CD4-positive, CD25-positive, alpha-beta regulatory T cell (primary cell): ENCODE measurements around the gene SSBP4. TPM values are rescaled to one million over a fixed set of nuclear protein-coding genes. Genes with fewer than 3 reads are reported as not detected.

ENCODE experiments used
- ATAC-seq, 2 donors: fragments of 150-1000 bp; cut with Tn5 transposase; one replicate each; pipeline ENCODE4 v1.10.0; 2021; ENCODE audit warnings: low read depth in 2 of 2, moderate number of reproducible peaks in 2 of 2, moderate library complexity in 1 of 2
- DNase-seq, 3 donors: peaks; one replicate each; pipeline versions ENCODE4 v3.0.0 to v3.0.0-alpha.2; 2012 to 2022; ENCODE audit warnings: mixed read lengths in 1 of 3
- H3K27ac ChIP-seq: one replicate; pipeline ENCODE4 v1.7.0; 2013; ENCODE audit warnings: mild to moderate bottlenecking, low read length; ENCODE audit not compliant: insufficient read depth, poor library complexity, severe bottlenecking
- H3K27me3 ChIP-seq: one replicate; pipeline ENCODE4 v1.7.0; 2013; ENCODE audit warnings: low read length; ENCODE audit not compliant: control insufficient read depth, insufficient read depth
- H3K36me3 ChIP-seq: one replicate; pipeline ENCODE4 v1.7.0; 2013; ENCODE audit warnings: mild to moderate bottlenecking, low read length, moderate library complexity; ENCODE audit not compliant: control insufficient read depth, insufficient read depth
- H3K4me1 ChIP-seq: 2 replicates; pipeline ENCODE4 v1.7.0; 2013; ENCODE audit warnings: mild to moderate bottlenecking, low read length; ENCODE audit not compliant: insufficient read depth, control insufficient read depth, poor library complexity, severe bottlenecking
- H3K4me3 ChIP-seq: one replicate; pipeline ENCODE4 v1.7.0; 2013; ENCODE audit warnings: low read depth, mild to moderate bottlenecking, low read length, moderate library complexity
- H3K9me3 ChIP-seq, 2 experiments: 1 replicate in 1 of 2; 2 replicates in 1 of 2; pipeline ENCODE4 v1.7.0; 2013; ENCODE audit warnings: low read length in 2 of 2, mild to moderate bottlenecking in 1 of 2, moderate library complexity in 1 of 2; ENCODE audit not compliant: control insufficient read depth in 2 of 2
- H3K27ac Mint-ChIP-seq, 3 donors: one replicate each; pipeline ENCODE4 v1.8.0; 2020 to 2022; ENCODE audit warnings: mild to moderate bottlenecking in 3 of 3, mixed read lengths in 3 of 3, moderate library complexity in 2 of 3
- H3K27me3 Mint-ChIP-seq: one replicate; pipeline ENCODE4 v1.8.0; 2022; ENCODE audit warnings: mild to moderate bottlenecking, mixed read lengths
- H3K36me3 Mint-ChIP-seq: one replicate; pipeline ENCODE4 v1.8.0; 2020; ENCODE audit warnings: mixed read lengths
- H3K4me1 Mint-ChIP-seq, 4 donors: one replicate each; pipeline ENCODE4 v1.8.0; 2020 to 2022; ENCODE audit warnings: mixed read lengths in 4 of 4, mild to moderate bottlenecking in 1 of 4
- H3K4me3 Mint-ChIP-seq, 4 donors: one replicate each; pipeline ENCODE4 v1.8.0; 2020 to 2022; ENCODE audit warnings: mild to moderate bottlenecking in 4 of 4, mixed read lengths in 4 of 4, moderate library complexity in 3 of 4
- H3K9me3 Mint-ChIP-seq, 7 donors: one replicate each; pipeline ENCODE4 v1.8.0; 2020 to 2022; ENCODE audit warnings: mixed read lengths in 7 of 7, mild to moderate bottlenecking in 3 of 7, moderate library complexity in 2 of 7
- polyA plus RNA-seq, 4 donors: library from polyadenylated mRNA; unstranded; fragments of 300-500 nt; fragmentation: Illumina TruSeq; gene quantifications; one replicate each; pipeline ENCODE4 v1.2.3, GENCODE V29; 2021
- total RNA-seq: library from RNA; stranded (reverse); gene quantifications from one replicate; pipeline ENCODE4 v1.2.3, GENCODE V29; 2022

Gene SSBP4
- total and polyA plus RNA-seq, 5 donors from 2014 or later: 47.3 to 97.9 (median 82.3) TPM

DNA sequence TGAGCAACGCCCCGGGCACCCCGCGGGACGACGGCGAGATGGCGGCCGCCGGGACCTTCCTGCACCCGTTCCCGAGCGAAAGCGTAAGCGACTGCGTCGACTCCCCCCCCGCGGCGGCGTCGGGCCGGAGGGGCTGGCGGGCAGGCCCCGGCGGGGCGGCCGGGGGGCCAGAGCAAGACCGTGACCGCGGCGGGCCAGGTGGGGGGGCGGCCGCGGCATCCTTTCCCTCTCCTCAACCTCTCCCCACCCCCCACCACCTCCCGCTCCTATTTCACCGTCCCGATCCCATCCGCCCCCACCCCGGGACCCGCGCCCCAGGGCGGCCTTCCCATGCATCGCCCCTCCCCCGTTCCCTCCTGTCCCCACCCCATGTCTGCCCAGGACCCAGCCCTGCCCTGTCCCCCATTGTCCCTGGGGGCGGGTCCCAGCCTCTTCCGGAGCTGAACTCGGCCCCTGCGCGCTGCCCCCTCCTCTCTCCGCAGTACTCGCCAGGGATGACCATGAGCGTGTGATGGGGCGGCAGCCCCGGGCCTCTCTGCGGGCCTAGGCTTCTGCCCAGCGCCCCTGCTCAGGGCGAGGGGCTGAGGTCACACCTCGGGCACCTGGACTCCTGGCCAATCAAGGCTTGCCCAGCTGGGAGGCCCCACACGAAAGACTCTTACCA lies 14.7 kb downstream of the SSBP4 start:
- H3K4me1 ChIP-seq: peaks cover 49% of the 10 kb centered on the region
- Mint-ChIP-seq H3K4me1 (peaks cover 0 to 27% (median 1%) of the 10 kb centered on the region in 4 donors), H3K36me3 (no peaks in the 10 kb centered on the region), H3K27ac (peak overlapping the region in 2 of 3 donors; percentile 15 to 84), H3K4me3 (peak overlapping the region; percentile 68 to 88 (median 70)), H3K9me3 (no peaks in the 10 kb centered on the region), H3K27me3 (no peaks in the 10 kb centered on the region)
- no peaks in the 10 kb centered on the region for H3K9me3 ChIP-seq
- ATAC-seq (no peak), DNase-seq (no peak)
- no peak overlapping the region for H3K4me3 ChIP-seq
- no peaks in the 10 kb centered on the region for H3K36me3 ChIP-seq
- no peaks in the 10 kb centered on the region for H3K27me3 ChIP-seq
- no peak overlapping the region for H3K27ac ChIP-seq

DNA sequence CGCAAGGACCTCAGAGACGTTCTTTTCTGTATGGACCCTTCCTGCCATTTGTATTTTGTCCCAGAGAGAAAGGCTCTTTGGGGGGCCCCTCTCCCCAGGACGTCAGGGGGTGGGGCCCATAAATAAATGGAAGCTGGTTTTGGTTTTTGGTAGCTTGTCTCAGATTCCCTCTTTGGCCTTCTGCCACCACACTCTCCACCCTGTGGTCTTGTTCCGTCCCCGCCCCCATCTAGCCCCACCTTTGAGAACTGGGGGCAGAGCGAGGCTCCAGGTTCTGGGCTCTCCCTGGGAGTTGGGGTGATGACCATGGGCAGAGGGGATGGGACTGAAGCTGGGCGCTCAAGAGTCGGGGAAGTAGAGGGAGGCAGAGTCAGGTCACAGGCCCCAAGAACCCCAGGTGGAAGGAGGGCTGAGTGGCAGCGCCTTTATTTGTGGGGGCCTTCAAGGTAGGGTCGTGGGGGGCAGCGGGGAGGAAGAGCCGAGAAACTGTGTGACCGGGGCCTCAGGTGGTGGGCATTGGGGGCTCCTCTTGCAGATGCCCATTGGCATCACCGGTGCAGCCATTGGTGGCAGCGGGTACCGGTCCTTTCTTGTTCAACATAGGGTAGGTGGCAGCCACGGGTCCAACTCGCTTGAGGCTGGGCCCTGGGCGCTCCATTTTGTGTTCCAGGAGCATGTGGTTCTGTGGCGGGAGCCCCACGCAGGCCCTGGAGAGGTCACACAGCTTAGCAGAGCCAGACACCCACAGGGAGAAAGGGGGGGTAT lies 15.4 kb downstream of the SSBP4 start:
- Mint-ChIP-seq H3K36me3 (no peaks in the 10 kb centered on the region), H3K27ac (peak overlapping the region in 2 of 3 donors; percentile 15 to 84), H3K27me3 (no peaks in the 10 kb centered on the region), H3K4me3 (peak overlapping the region; percentile 63 to 73 (median 68)), H3K4me1 (peaks cover 0 to 31% (median 3%) of the 10 kb centered on the region in 4 donors), H3K9me3 (no peaks in the 10 kb centered on the region)
- no peak overlapping the region for H3K27ac ChIP-seq
- ATAC-seq (no peak), DNase-seq (no peak)
- H3K27me3 ChIP-seq: no peaks in the 10 kb centered on the region
- no peaks in the 10 kb centered on the region for H3K36me3 ChIP-seq
- H3K4me1 ChIP-seq: peaks cover 42% of the 10 kb centered on the region
- no peaks in the 10 kb centered on the region for H3K9me3 ChIP-seq
- H3K4me3 ChIP-seq: no peak overlapping the region

DNA sequence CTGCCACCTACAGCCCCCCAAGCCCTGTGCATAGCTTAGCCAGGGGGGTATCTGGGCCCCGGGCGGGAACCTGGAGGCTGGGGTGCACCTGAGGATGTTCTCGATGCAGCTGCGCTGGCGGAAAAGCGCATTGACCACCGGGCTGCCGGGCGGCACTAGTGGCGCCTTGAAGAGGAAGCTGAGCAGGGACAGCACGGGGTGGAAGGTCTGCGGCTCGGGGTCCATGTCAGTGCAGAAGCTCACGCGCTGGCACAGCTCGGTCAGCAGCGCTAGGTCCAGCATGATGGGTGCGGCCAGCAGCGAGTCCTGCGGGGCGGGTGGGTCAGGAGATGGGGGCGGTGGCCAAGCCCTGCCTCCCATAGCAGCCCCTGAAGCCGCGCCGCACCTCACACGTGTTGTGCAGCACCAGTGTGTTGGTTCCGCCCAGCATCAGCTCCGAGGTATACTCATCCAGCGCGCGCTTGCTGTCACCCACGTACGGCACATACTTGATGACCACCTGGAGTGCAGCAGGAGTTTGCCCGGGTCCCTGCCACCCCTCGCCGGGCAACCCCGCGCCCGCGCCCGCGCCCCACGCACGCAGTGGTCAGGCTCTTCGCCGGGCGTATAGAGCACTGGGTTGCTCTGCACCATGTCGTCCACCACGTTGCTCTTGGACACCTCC lies 16.1 kb downstream of the SSBP4 start:
- H3K4me3 Mint-ChIP-seq: peak overlapping the region in 3 of 4 donors; percentile 68 to 87 (median 73)
- no peak overlapping the region for H3K27ac Mint-ChIP-seq
- H3K4me1 ChIP-seq: peaks cover 35% of the 10 kb centered on the region

DNA sequence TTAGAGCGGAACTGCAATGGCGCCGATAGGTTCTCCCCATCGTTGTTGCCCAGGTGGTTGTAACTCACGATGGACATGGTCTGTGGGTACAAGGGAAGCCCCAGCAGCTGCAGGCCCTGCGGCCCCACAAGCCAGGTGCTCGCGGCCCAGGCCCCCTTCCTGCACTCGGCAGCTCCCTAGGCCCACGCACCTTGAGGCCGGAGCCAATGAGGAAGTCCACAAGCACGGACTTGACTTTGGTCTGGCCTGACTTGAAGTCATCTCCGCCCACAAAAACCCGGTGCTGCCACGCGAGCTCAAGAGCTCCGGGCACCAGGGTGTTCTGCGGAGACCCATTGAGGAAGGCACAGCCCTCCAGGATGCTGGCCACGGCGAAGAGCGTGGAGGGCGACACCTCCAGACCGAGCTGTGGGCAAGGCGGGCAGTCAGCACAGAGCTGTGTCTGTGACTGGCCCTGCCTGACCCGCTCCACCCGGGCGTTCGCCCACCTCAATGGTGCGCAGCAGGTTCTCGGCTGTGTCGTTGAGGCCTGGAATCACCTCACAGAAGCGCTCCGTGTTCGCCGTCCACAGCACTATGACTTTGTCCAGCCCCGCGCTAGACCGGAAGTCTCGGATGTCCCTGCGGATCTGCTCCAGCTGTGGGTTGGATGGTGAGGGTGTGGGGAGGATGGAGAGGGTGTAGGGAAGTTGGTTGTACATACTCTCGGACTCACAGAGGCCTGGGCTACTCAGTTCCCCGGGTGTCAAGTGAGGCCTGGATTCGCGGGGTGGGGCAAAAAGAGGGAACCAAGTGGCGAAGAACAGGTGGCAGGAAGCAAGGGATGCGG lies 16.9 kb downstream of the SSBP4 start:
- DNase-seq (no peak), ATAC-seq (no peak)
- Mint-ChIP-seq H3K4me1 (peaks cover 0 to 35% (median 11%) of the 10 kb centered on the region in 4 donors), H3K27ac (peak overlapping the region in 2 of 3 donors; percentile 62 to 90), H3K9me3 (no peaks in the 10 kb centered on the region), H3K36me3 (no peaks in the 10 kb centered on the region), H3K4me3 (peak overlapping the region; percentile 68 to 87 (median 78)), H3K27me3 (no peaks in the 10 kb centered on the region)
- H3K27ac ChIP-seq: peak overlapping the region; percentile 41
- H3K36me3 ChIP-seq: no peaks in the 10 kb centered on the region
- H3K9me3 ChIP-seq: no peaks in the 10 kb centered on the region
- no peak overlapping the region for H3K4me3 ChIP-seq
- peaks cover 31% of the 10 kb centered on the region for H3K4me1 ChIP-seq
- H3K27me3 ChIP-seq: no peaks in the 10 kb centered on the region

More for the DNA sequence above, 16.1 kb downstream of the SSBP4 start:
- no peaks in the 10 kb centered on the region for H3K36me3 ChIP-seq
- Mint-ChIP-seq H3K9me3 (no peaks in the 10 kb centered on the region), H3K27me3 (no peaks in the 10 kb centered on the region), H3K36me3 (no peaks in the 10 kb centered on the region), H3K4me1 (peaks cover 0 to 31% (median 8%) of the 10 kb centered on the region in 4 donors)
- no peak for DNase-seq
- no peak overlapping the region for H3K27ac ChIP-seq
- ATAC-seq: no peak
- no peaks in the 10 kb centered on the region for H3K9me3 ChIP-seq
- no peaks in the 10 kb centered on the region for H3K27me3 ChIP-seq
- H3K4me3 ChIP-seq: no peak overlapping the region

DNA sequence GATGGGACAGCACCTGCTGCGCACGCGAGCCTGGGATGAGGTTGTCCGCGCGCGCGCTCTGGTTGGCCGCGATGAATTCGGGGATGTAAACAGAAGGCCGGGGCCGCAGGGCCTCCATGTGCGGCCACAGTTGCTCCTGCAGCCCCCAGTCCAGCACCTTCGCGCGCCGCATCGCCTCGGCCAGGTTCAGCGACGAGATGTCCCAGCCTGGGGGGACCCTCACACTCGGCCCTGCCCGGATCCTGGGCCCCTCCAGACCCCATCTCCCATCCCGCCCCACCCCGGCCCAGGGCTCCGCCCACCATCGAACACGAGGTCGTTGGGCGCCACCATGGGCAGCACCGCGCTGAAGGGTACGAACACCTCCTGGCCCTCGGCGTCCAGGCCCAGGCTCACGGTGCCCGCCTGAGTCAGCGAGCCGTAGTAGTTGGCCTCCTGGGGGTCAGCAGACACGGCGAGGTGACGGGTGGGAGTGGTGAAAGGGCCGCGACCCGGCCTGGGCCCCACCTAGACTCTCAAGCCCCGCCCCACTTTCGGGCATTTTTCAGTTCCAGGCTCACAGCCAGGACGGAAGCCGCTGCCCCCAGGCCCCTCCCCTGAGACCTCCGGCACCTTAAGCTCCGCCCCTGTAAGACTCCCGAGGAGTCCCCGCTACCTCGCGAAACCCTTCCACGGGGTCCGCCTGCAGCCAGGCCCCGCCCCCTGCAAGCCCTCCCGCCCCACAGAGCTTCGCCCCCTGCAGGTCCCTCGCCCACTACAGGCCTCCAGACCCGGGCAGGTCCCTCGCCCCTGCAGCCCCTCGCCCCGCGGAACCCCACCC lies 17.7 kb downstream of the SSBP4 start:
- H3K9me3 Mint-ChIP-seq: peaks cover 0 to 2% (median 0%) of the 10 kb centered on the region in 7 donors
- H3K27me3 Mint-ChIP-seq: no peaks in the 10 kb centered on the region
- H3K9me3 ChIP-seq: no peaks in the 10 kb centered on the region
- H3K4me3 ChIP-seq: no peak overlapping the region
- no peaks in the 10 kb centered on the region for H3K27me3 ChIP-seq
- peaks cover 0 to 41% (median 11%) of the 10 kb centered on the region in 4 donors for H3K4me1 Mint-ChIP-seq
- no peaks in the 10 kb centered on the region for H3K36me3 Mint-ChIP-seq
- no peaks in the 10 kb centered on the region for H3K36me3 ChIP-seq
- H3K27ac ChIP-seq: peak overlapping the region; percentile 61
- peak overlapping the region; percentile 80 to 89 (median 86) for H3K4me3 Mint-ChIP-seq
- ATAC-seq (peak; percentile 67 to 68), DNase-seq (peak; percentile 75 to 78 (median 77))
- peak overlapping the region in 2 of 3 donors; percentile 84 to 90 for H3K27ac Mint-ChIP-seq
- H3K4me1 ChIP-seq: peaks cover 37% of the 10 kb centered on the region

DNA sequence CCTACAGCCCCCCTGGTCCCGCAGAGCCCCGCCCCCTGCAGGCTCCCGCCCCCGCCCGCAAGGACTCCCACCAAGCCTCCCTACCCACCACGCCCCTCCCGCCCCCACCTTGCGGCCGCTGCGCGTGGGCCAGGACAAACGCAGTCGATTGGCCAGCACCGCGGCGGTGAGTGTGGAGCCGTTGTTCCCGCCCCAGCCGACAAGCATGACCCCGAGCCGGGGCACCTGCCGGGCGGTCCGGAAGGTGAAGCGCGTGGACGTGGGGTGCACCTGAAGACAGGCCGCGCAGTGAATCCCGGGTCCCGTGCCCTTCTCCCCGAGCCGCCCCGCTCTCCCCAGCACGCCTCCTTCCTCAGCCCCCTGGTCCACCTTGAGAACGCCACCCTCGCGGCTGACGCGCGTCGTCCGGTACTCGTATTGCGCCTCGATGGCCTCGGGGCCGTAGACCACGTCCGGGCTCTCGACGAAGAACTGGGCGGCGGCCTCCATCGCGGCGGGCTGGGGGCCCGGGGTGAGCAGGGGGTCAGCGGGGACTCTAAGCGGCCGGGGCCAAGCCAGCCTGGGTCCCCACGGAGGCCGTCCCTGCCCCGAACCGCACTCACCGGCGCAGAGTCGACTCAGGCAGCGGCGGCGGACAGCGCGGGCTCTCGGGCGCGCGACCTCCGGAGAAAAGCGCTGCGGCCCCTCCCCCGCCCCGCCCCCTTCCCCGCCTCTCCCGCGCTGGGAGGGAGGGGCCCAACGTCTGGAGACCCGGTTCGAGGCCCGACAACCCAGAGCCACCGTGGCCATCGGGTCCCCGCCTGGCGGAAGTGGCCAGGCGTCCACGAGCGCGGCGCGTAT lies 18.5 kb downstream of the SSBP4 start, which contains the start of gene ISYNA1:
TSS of gene ISYNA1 (minus strand) at position 643 of the 840 bp plus-strand sequence. CDS start at position 489, 154 bp downstream.
- peaks cover 0 to 3% (median 0%) of the 10 kb centered on the region in 7 donors for H3K9me3 Mint-ChIP-seq
- H3K27ac ChIP-seq: peak within 1 kb of the TSS; percentile 61
- H3K27me3 Mint-ChIP-seq: no peaks in the 10 kb centered on the region
- H3K27ac Mint-ChIP-seq: peak within 1 kb of the TSS; percentile 20 to 84 (median 43)
- H3K4me1 Mint-ChIP-seq: peaks cover 4 to 47% (median 15%) of the 10 kb centered on the region in 4 donors
- no peak within 1 kb of the TSS for H3K4me3 ChIP-seq
- H3K4me3 Mint-ChIP-seq: peak within 1 kb of the TSS; percentile 80 to 89 (median 86)
- H3K9me3 ChIP-seq: no peaks in the 10 kb centered on the region
- peak in 2 of 3 donors; percentile 39 to 68 for DNase-seq
- peaks cover 40% of the 10 kb centered on the region for H3K4me1 ChIP-seq
- ATAC-seq: peak; percentile 6 to 21
- no peaks in the 10 kb centered on the region for H3K27me3 ChIP-seq
- peaks cover 4% of the 10 kb centered on the region for H3K36me3 Mint-ChIP-seq
- H3K36me3 ChIP-seq: no peaks in the 10 kb centered on the region
